WI38 (cell line): ENCODE results near the gene GNRH2.

Experiments
- H3K4me3 ChIP-seq: 2 replicates; pipeline ENCODE4 v1.5.1; 2011; ENCODE audit warnings: low read depth, mild to moderate bottlenecking, control low read depth, low read length
- CTCF ChIP-seq: IDR thresholded peaks from 2 replicates; pipeline ENCODE4 v1.5.1; 2012; ENCODE audit warnings: low read depth, mild to moderate bottlenecking, control low read depth, low read length

GNRH2 gene

DNA sequence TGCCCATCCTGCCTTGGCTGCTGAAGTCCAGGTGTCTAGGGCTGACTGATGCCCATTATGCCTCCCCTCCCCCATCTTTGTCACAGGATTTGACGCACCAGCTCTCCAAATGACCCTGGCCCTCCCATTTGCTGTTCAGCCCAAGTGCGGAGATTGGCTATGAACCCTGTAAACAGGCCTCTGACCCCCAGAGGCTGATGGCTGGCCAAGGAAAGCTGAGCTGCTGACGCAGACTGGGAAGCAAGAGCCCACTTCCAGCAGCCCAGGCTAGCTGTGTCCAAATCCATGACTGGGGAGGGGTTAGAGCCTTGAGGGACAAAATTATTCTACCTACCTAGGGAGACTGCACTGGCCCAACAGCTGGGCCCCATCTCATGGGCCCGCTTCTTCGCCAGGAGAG lies 797 bp upstream of the GNRH2 start:
- H3K4me3 ChIP-seq, result no peak overlapping the region
- no peak for TF ChIP-seq CTCF

- no peak overlapping the region for H3K4me3 ChIP-seq
- TF ChIP-seq CTCF, result no peak
Observed at GRCh38 chr20:3044336-3044965, 1.0 kb downstream of the GNRH2 start.

DNA sequence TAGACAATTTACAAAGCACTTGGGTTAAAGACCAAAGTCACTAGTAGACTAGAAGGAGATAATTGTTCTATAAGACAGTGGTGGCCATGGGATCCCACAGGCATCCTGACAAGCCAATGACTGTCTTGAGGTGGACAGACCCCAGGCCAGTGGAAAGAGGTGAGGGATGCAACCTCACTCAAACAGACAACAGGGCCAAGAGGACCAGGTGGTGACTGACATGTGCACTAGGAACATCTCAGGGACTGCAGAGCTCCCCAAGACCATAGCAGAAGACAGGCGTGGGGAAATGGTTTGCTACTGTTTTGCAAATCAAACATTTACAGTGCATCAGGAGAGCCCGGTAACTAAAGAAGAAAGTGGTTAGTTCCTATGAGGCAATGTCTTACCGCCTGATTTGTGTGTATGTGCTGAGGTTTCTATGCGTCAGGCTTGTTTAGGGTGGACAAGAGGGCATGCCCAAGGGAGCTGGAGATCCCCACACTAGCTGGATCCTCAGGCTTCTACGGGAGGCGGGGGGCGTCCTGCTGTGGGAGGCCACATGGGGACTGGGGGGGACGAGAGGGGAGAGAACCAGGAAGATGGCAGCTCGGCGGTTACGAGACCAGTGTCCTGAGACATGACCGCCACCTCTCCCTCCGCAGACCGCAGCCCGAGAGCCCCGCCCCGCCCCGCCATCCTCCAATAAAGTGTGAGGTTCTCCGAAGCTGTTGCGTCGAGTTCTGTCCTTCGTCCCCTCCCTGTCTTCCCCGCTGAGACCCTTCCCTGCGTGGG lies 1.8 kb downstream of the GNRH2 start:
- no peak for TF ChIP-seq CTCF
- peak overlapping the region; percentile 79 for H3K4me3 ChIP-seq

DNA sequence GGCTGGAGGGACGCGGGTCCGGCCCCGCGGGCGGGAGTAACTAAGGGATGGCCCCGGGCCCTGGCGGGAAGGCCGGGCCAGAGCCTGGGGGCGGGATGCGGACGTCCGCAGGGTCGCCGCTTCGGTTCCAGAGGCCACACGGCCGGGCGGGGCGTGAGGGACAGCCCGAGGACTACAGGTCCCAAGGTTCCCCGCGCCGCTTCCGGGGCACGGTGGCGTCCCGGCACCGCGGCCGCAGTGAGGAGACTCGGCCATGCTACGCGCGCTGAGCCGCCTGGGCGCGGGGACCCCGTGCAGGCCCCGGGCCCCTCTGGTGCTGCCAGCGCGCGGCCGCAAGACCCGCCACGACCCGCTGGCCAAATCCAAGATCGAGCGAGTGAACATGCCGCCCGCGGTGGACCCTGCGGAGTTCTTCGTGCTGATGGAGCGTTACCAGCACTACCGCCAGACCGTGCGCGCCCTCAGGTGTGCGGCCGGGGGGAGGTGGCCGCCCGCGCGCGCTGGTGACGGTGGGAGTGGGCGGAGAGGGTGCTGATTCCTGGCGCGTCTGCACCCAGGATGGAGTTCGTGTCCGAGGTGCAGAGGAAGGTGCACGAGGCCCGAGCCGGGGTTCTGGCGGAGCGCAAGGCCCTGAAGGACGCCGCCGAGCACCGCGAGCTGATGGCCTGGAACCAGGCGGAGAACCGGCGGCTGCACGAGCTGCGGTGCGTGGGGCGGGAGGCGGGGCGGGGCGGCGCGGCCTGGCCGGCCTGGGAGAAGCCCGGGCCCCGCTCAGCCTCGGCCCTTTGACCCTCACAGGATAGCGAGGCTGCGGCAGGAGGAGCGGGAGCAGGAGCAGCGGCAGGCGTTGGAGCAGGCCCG lies 2.6 kb downstream of the GNRH2 start, which contains the start of gene MRPS26:
TSS of gene MRPS26 (plus strand) at position 237 of the 861 bp plus-strand sequence. CDS start at position 254, 17 bp downstream.
- H3K4me3 ChIP-seq, result peak within 1 kb of the TSS; percentile 79
- TF ChIP-seq CTCF, result no peak

GRCh38 chr20:3046677-3047462 lies 3.4 kb downstream of the GNRH2 start:
- no peak for TF ChIP-seq CTCF
- H3K4me3 ChIP-seq, result peak overlapping the region; percentile 79

DNA sequence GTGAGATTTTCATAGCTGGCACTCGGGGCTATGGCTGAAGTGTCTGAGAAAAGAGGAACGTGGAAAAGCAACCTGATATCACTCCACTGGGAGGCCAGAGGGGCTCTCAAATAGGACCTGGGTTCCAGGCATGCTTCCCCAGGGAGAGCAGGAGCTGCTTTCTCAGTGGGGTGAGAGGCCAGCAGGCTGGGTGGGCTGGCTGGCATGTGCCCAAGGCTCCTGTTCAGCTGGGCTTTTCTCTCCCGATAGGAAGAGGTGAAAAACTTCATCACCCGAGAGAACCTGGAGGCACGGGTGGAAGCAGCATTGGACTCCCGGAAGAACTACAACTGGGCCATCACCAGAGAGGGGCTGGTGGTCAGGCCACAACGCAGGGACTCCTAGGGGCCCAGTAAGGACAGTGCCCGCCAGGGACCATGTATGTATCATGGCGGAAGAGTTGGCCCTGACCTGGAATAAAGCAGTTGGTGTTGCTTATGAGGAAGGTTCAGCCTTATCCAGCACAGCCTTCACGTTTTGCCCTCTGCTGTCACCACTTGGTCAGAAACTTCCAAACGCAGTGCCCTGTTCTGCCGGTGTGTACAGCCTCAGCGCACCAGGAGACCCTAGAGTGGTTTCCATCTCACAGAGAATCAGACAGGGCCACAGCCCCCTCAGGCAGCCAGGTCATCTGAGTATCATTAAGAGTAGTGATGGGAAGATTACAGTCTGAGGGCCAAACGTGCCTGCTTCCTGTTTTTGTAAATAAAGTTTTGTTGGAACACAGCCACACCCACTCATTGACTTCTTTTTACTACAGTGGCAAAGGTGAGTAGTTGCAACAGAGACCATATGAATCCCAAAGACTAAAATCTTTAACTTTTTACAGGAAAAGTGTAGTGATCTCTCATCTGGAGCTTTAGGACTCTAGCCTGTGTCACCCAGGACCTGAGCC lies 4.3 kb downstream of the GNRH2 start:
- no peak overlapping the region for H3K4me3 ChIP-seq
- no peak for TF ChIP-seq CTCF
